ENCODE data around the gene IL10RB.
"Not testable (repeated sequence)": the region's sequence is repeated elsewhere in the genome, so short reads cannot be mapped to it uniquely, and the experiment has no call there.

IL10RB gene

GRCh38 chr21:33266050-33266788, at the start of gene IL10RB:
TSS of gene IL10RB (plus strand) at chr21:33266367. CDS start at chr21:33266466, 99 bp downstream.
- peak; percentile 87 for DNase-seq (ENCODE audit: low spot score)

GRCh38 chr21:33217138-33217520, 49.0 kb upstream of the IL10RB start:
- no peak for DNase-seq (ENCODE audit: low spot score)

GRCh38 chr21:33219300-33219699, 46.9 kb upstream of the IL10RB start:
- DNase-seq (ENCODE audit: low spot score): no peak

GRCh38 chr21:33219954-33220353, 46.2 kb upstream of the IL10RB start:
- DNase-seq (ENCODE audit: low spot score): no peak

GRCh38 chr21:33225376-33225775, 40.8 kb upstream of the IL10RB start:
- not testable (repeated sequence) for DNase-seq (ENCODE audit: low spot score)

- DNase-seq (ENCODE audit: low spot score): no peak
Measured at GRCh38 chr21:33228455-33228854, 37.7 kb upstream of the IL10RB start.

GRCh38 chr21:33229099-33229783, 36.9 kb upstream of the IL10RB start:
- DNase-seq (ENCODE audit: low spot score): no peak

- DNase-seq (ENCODE audit: low spot score): peak; percentile 87
Measured at GRCh38 chr21:33229784-33230544, 36.2 kb upstream of the IL10RB start, which contains the start of gene IFNAR2. TSS of gene IFNAR2 (plus strand) at chr21:33229938. CDS start at chr21:33241923, 11,985 bp downstream.

GRCh38 chr21:33230545-33231324, 35.4 kb upstream of the IL10RB start:
- peak; percentile 72 for DNase-seq (ENCODE audit: low spot score)

GRCh38 chr21:33231526-33231925, 34.6 kb upstream of the IL10RB start:
- DNase-seq (ENCODE audit: low spot score): no peak

- DNase-seq (ENCODE audit: low spot score): no peak
Measured at GRCh38 chr21:33232291-33233034, 33.7 kb upstream of the IL10RB start.

- no peak for DNase-seq (ENCODE audit: low spot score)
Measured at GRCh38 chr21:33234635-33235520, 31.3 kb upstream of the IL10RB start.

GRCh38 chr21:33236013-33236686, 30.0 kb upstream of the IL10RB start:
- no peak for DNase-seq (ENCODE audit: low spot score)

- no peak for DNase-seq (ENCODE audit: low spot score)
Measured at GRCh38 chr21:33236766-33237165, 29.4 kb upstream of the IL10RB start.

- DNase-seq (ENCODE audit: low spot score): no peak
Measured at GRCh38 chr21:33237486-33237885, 28.7 kb upstream of the IL10RB start.

GRCh38 chr21:33238146-33238545, 28.0 kb upstream of the IL10RB start:
- no peak for DNase-seq (ENCODE audit: low spot score)

- no peak for DNase-seq (ENCODE audit: low spot score)
Measured at GRCh38 chr21:33238565-33239255, 27.5 kb upstream of the IL10RB start.

- DNase-seq (ENCODE audit: low spot score): not testable (repeated sequence)
Measured at GRCh38 chr21:33239559-33240127, 26.5 kb upstream of the IL10RB start.

- no peak for DNase-seq (ENCODE audit: low spot score)
Measured at GRCh38 chr21:33240404-33240803, 25.8 kb upstream of the IL10RB start.
